Stomach (tissue), 9 donors: ENCODE data around the gene LRRC8B. TPM values are rescaled to one million over a fixed set of nuclear protein-coding genes. Genes with fewer than 3 reads are reported as not detected.
A peak's percentile ranks its signal among the peaks of the same experiment; 100 is the strongest.
"Not testable (repeated sequence)": the region's sequence is repeated elsewhere in the genome, so short reads cannot be mapped to it uniquely, and the experiment has no call there.

Source experiments
- DNase-seq, 2 donors: peaks; one replicate each; pipeline versions ENCODE4 v3.0.0 to v3.0.0-alpha.2; 2013 to 2019
- H3K27ac ChIP-seq, 5 donors: fragments of 200-600 bp in 4 of 5; sonication (generic) in 4 of 5; one replicate each; pipeline ENCODE4 v1.5.1; 2013 to 2019; ENCODE audit warnings: mild to moderate bottlenecking in 1 of 5, moderate library complexity in 1 of 5
- H3K27me3 ChIP-seq, 3 donors: fragments of 200-600 bp; sonication (generic); one replicate each; pipeline ENCODE4 v1.5.1; 2017 to 2019; ENCODE audit warnings: mixed run types in 1 of 3
- H3K36me3 ChIP-seq, 4 donors: fragments of 200-600 bp; sonication (generic); 1 replicate in 3 of 4; 2 replicates in 1 of 4; pipeline ENCODE4 v1.5.1; 2016 to 2019
- H3K4me1 ChIP-seq, 4 donors: fragments of 200-600 bp; sonication (generic); one replicate each; pipeline ENCODE4 v1.5.1; 2016 to 2019
- H3K4me3 ChIP-seq, 4 donors: fragments of 200-600 bp; sonication (generic) in 3 of 4; one replicate each; pipeline ENCODE4 v1.5.1; 2016 to 2019; ENCODE audit warnings: mild to moderate bottlenecking in 1 of 4
- H3K9me3 ChIP-seq, 4 donors: fragments of 200-600 bp; sonication (generic); one replicate each; pipeline ENCODE4 v1.5.1; 2016 to 2019
- CTCF ChIP-seq, 7 experiments: fragments of 450-650 bp in 4 of 7; fragments of 200-600 bp in 3 of 7; sonication (generic) in 3 of 7; IDR thresholded peaks; one replicate each; pipeline ENCODE4 v1.5.1; 2016 to 2019; ENCODE audit warnings: antibody characterized with exemption in 7 of 7, control low read depth in 2 of 7, mild to moderate bottlenecking in 1 of 7
- EP300 ChIP-seq: sonication (generic); formaldehyde crosslinking; IDR thresholded peaks from one replicate; pipeline ENCODE4 v1.6.1; 2017; ENCODE audit warnings: antibody characterized with exemption
- POLR2A ChIP-seq, 4 donors: fragments of 450-650 bp; IDR thresholded peaks; one replicate each; pipeline ENCODE4 v1.6.1; 2016; ENCODE audit warnings: antibody characterized with exemption in 4 of 4, control low read depth in 2 of 4, mild to moderate bottlenecking in 1 of 4, moderate library complexity in 1 of 4
- POLR2AphosphoS5 ChIP-seq, 3 donors: sonication (generic); formaldehyde crosslinking; IDR thresholded peaks; one replicate each; pipeline ENCODE4 v1.6.1; 2016; ENCODE audit warnings: antibody characterized with exemption in 3 of 3
- WGBS, 5 donors: extraction: QIAGEN DNeasy Blood & Tissue Kit in 3 of 5; methylation state at CpG; one replicate each; pipeline versions ENCODE4 v1.1.5 to v1.1.7; 2013 to 2018; 5-methylcytosine and 5-hydroxymethylcytosine counted together
- intact Hi-C: fragments of 100-400 bp; cut with DNase I; formaldehyde crosslinking; loops from one replicate; pipeline ENCODE4 v1.15.1; 2023; ENCODE audit warnings: low total_unique reads
- polyA plus RNA-seq, 3 donors: library from polyadenylated mRNA; stranded (reverse); fragments of 200-250 nt; gene quantifications; one replicate each; pipeline ENCODE4 v1.2.3, GENCODE V29; 2013
- total RNA-seq, 5 donors: library from RNA; depleted of rRNA; stranded (reverse); fragments of >200 nt; gene quantifications; one replicate each; pipeline versions ENCODE4 v1.1.0 to v1.2.3, GENCODE V29; 2014 to 2016
- donor health status: healthy with polysubstance abuse.
- donor health status: Bipolar disorder and iron deficiency.
- donor health status: healthy.

LRRC8B gene
- total and polyA plus RNA-seq, 8 donors, result 1.2 to 27.4 (median 7.1) TPM

DNA sequence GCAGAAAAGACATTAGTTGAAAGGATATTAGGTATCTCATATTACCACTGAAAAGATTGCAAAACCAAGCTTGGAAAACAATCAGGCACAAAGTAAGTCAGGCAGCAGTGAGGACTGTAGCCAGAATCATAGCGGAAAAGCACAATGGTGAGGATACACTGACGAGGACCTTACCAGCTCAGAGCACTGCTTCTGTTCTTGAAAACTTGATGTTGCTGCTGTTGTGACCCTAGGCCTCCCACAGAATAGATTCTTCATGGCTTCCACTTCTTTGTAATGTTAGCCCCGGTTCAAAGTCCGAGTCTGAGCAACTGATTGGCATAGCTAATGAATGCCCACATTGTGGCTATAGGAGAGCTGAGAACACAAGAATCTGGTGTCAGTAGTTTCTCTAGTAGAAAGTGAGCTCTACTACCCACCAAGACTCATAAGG lies 63.1 kb downstream of the LRRC8B start:
- intact Hi-C loops, result no loop called here
- peaks cover 0 to 8% (median 0%) of the 10 kb centered on the region in 4 donors for H3K4me1 ChIP-seq
- H3K27ac ChIP-seq, result no peak overlapping the region
- H3K9me3 ChIP-seq, result no peaks in the 10 kb centered on the region
- no peak for DNase-seq
- no peak overlapping the region for H3K4me3 ChIP-seq
- TF ChIP-seq POLR2AphosphoS5 (IDR thresholded peaks at IDR 0.05), result no peak
- no peak for TF ChIP-seq POLR2A (IDR thresholded peaks at IDR 0.05)
- TF ChIP-seq CTCF (IDR thresholded peaks at IDR 0.05), result no peak
- no peak for TF ChIP-seq EP300
- H3K36me3 ChIP-seq, result peaks cover 5 to 26% (median 23%) of the 10 kb centered on the region in 4 donors
- 71 to 79% (median 74%) methylated on average over 4 of the region's 4 CpGs for WGBS, 5 donors
- no peaks in the 10 kb centered on the region for H3K27me3 ChIP-seq

- TF ChIP-seq EP300, result no peak
- intact Hi-C loops, result no loop called here
These were observed 63.9 kb downstream of the LRRC8B start for GRCh38 chr1:89588480-89588879.

DNA sequence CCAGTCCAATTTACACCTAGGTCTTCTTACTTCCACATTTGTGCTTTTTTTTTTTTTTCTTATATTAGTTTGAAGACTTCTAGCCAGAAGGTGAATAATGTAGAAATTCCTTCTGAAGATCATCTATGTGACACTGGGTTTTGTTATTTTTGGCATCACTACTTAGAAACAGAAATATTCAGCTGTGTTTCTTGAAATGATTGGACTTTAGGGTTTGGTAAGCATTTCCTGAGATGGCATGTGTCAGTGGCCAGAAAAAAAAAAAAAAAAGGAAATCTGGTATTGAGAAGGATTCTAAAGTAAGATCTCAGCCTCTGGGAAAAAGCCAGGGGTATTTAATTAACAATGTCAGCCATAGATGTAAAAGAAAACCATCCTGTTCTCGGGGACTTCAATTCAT lies 64.9 kb downstream of the LRRC8B start:
- H3K4me1 ChIP-seq, result peaks cover 0 to 16% (median 0%) of the 10 kb centered on the region in 4 donors
- H3K36me3 ChIP-seq, result peaks cover 0 to 9% (median 5%) of the 10 kb centered on the region in 4 donors
- H3K4me3 ChIP-seq, result no peak overlapping the region
- TF ChIP-seq POLR2A (IDR thresholded peaks at IDR 0.05), result no peak
- TF ChIP-seq EP300, result no peak
- no peak for TF ChIP-seq CTCF (IDR thresholded peaks at IDR 0.05)
- TF ChIP-seq POLR2AphosphoS5 (IDR thresholded peaks at IDR 0.05), result no peak
- DNase-seq, result no peak
- 78 to 95% (median 86%) methylated on average over 1 of the region's 1 CpG for WGBS, 5 donors
- no peaks in the 10 kb centered on the region for H3K9me3 ChIP-seq
- intact Hi-C loops, result no loop called here
- no peak overlapping the region for H3K27ac ChIP-seq
- H3K27me3 ChIP-seq, result no peaks in the 10 kb centered on the region

More at GRCh38 chr1:89588480-89588879, 63.9 kb downstream of the LRRC8B start:
- Histone ChIP-seq H3K9me3 (no peaks in the 10 kb centered on the region), H3K36me3 (peaks cover 0 to 18% (median 15%) of the 10 kb centered on the region in 4 donors), H3K27ac (no peak overlapping the region), H3K4me1 (peaks cover 0 to 15% (median 0%) of the 10 kb centered on the region in 4 donors), H3K4me3 (no peak overlapping the region), H3K27me3 (no peaks in the 10 kb centered on the region)
- DNase-seq, result no peak
- WGBS, 5 donors, result 96 to 100% (median 97%) methylated on average over 1 of the region's 1 CpG

GRCh38 chr1:89590341-89591080 lies 65.9 kb downstream of the LRRC8B start:
- WGBS, 5 donors, result 85 to 89% (median 87%) methylated on average over 6 of the region's 6 CpGs
- Histone ChIP-seq H3K36me3 (peaks cover 0 to 6% (median 0%) of the 10 kb centered on the region in 4 donors), H3K4me1 (peaks cover 0 to 16% (median 0%) of the 10 kb centered on the region in 4 donors), H3K4me3 (no peak overlapping the region), H3K27ac (no peak overlapping the region), H3K27me3 (no peaks in the 10 kb centered on the region), H3K9me3 (no peaks in the 10 kb centered on the region)
- intact Hi-C loops, result no loop called here
- DNase-seq, result no peak
- no peak for TF ChIP-seq EP300
- no peak for TF ChIP-seq POLR2A (IDR thresholded peaks at IDR 0.05)
- TF ChIP-seq POLR2AphosphoS5 (IDR thresholded peaks at IDR 0.05), result no peak
- TF ChIP-seq CTCF (IDR thresholded peaks at IDR 0.05), result no peak

- H3K9me3 ChIP-seq, intact Hi-C loops, H3K4me3 ChIP-seq, H3K36me3 ChIP-seq, H3K27ac ChIP-seq, H3K27me3 ChIP-seq: not testable (repeated sequence)
- H3K4me1 ChIP-seq, result peaks cover 0 to 16% (median 0%) of the 10 kb centered on the region in 4 donors
- 57 to 74% (median 68%) methylated on average over 13 of the region's 13 CpGs for WGBS, 5 donors
- peak in 1 of 2 donors; percentile 23 for DNase-seq
These were observed 68.3 kb downstream of the LRRC8B start for GRCh38 chr1:89592861-89593302.
